Measurements from ENCODE around the gene POLR3B. TPM values are rescaled to one million over a fixed set of nuclear protein-coding genes. Genes with fewer than 3 reads are reported as not detected.

Gene POLR3B
- 4.5 to 6.6 TPM (median 5.5 TPM) in 5 replicates for total RNA-seq (2022; extraction: Qiagen RNA extraction; ENCODE audit: low read depth)

GRCh38 chr12:106357549-106358395 is at the start of gene POLR3B:
POLR3B (plus strand) TSS chr12:106357748; CDS start chr12:106357880, 132 bp downstream.

Other genes starting within 250 kb of the POLR3B start
- gene NUAK1, start 218.8 kb upstream of the POLR3B start, total RNA-seq (2022; extraction: Qiagen RNA extraction; ENCODE audit: low read depth), result 10.4 to 11.3 TPM (median 11.1 TPM) in 5 replicates
- 79.8 to 94.3 TPM (median 87.9 TPM) in 5 replicates for gene CKAP4, start 109.7 kb upstream of the POLR3B start, total RNA-seq (2022; extraction: Qiagen RNA extraction; ENCODE audit: low read depth)
- 2.3 to 4.8 TPM (median 2.5 TPM) in 5 replicates for gene TCP11L2, start 55.0 kb upstream of the POLR3B start, total RNA-seq (2022; extraction: Qiagen RNA extraction; ENCODE audit: low read depth)
- gene RFX4, start 225.3 kb downstream of the POLR3B start, total RNA-seq (2022; extraction: Qiagen RNA extraction; ENCODE audit: low read depth), result 0.05 TPM in 1 of 5 replicates, not detected in the others